Stomach (tissue), 4 donors: ENCODE measurements around the gene IL17RC.

Source experiments
- CTCF ChIP-seq, 7 experiments: fragments of 450-650 bp in 4 of 7; fragments of 200-600 bp in 3 of 7; sonication (generic) in 3 of 7; IDR thresholded peaks; one replicate each; pipeline ENCODE4 v1.5.1; 2016 to 2019; ENCODE audit warnings: antibody characterized with exemption in 7 of 7, control low read depth in 2 of 7, mild to moderate bottlenecking in 1 of 7
- EP300 ChIP-seq: sonication (generic); formaldehyde crosslinking; IDR thresholded peaks from one replicate; pipeline ENCODE4 v1.6.1; 2017; ENCODE audit warnings: antibody characterized with exemption
- POLR2A ChIP-seq, 4 donors: fragments of 450-650 bp; IDR thresholded peaks; one replicate each; pipeline ENCODE4 v1.6.1; 2016; ENCODE audit warnings: antibody characterized with exemption in 4 of 4, control low read depth in 2 of 4, mild to moderate bottlenecking in 1 of 4, moderate library complexity in 1 of 4

GRCh38 chr3:9947025-9947995 lies 30.4 kb downstream of the IL17RC start:
- TF ChIP-seq CTCF (IDR thresholded peaks at IDR 0.05) (peak in 4 of 7 experiments; percentile 48 to 90 (median 60)), POLR2A (IDR thresholded peaks at IDR 0.05) (no peak), EP300 (no peak)
